C4-2B (cell line): ENCODE measurements around the gene CDC20.

Experiments used
- CTCF ChIP-seq: fragments of 450-650 bp; conservative IDR thresholded peaks from 2 replicates; pipeline ENCODE4 v1.5.1; 2017; ENCODE audit warnings: mild to moderate bottlenecking
- ZFX ChIP-seq: fragments of 450-650 bp; IDR thresholded peaks from 2 replicates; pipeline ENCODE4 v1.6.1; 2017

- no peak for TF ChIP-seq CTCF
- TF ChIP-seq ZFX, result no peak
These were observed 37.4 kb upstream of the CDC20 start for GRCh38 chr1:43321331-43321891.
